ENCODE results near the gene STXBP2.

GRCh38 chr19:7633698-7634097 lies 3.2 kb upstream of the STXBP2 start, which contains the start of gene PCP2:
- no peak for TF ChIP-seq CTCF (IDR thresholded peaks at IDR 0.05; ENCODE audit: borderline replicate concordance, extremely low read depth, low read length, poor library complexity, severe bottlenecking)
- TF ChIP-seq EZH2 (IDR thresholded peaks at IDR 0.05; ENCODE audit: borderline replicate concordance, low read depth, low read length, severe bottlenecking) = no peak

Measured in DND-41 (cell line).